GM19099 (cell line): ENCODE data around the gene AAMP.

Experiments
- POLR2A ChIP-seq: IDR thresholded peaks from 3 replicates; pipeline ENCODE4 v1.6.1; 2011; ENCODE audit warnings: low read depth; ENCODE audit not compliant: insufficient read length; ENCODE audit errors: extremely low read depth

The AAMP gene

GRCh38 chr2:218281449-218281848 is 11.5 kb upstream of the AAMP start:
- no peak for TF ChIP-seq POLR2A

- TF ChIP-seq POLR2A = no peak
Observed at GRCh38 chr2:218280260-218280870, 10.4 kb upstream of the AAMP start.

GRCh38 chr2:218278531-218279360 is 8.8 kb upstream of the AAMP start:
- TF ChIP-seq POLR2A = no peak

- no peak for TF ChIP-seq POLR2A
Observed at GRCh38 chr2:218277921-218278320, 8.0 kb upstream of the AAMP start.

GRCh38 chr2:218276986-218277755 is 7.2 kb upstream of the AAMP start:
- no peak for TF ChIP-seq POLR2A

GRCh38 chr2:218275371-218276072 is 5.6 kb upstream of the AAMP start:
- TF ChIP-seq POLR2A = no peak

- TF ChIP-seq POLR2A = no peak
Observed at GRCh38 chr2:218274586-218274985, 4.6 kb upstream of the AAMP start.

- TF ChIP-seq POLR2A = no peak
Observed at GRCh38 chr2:218273908-218274249, 3.9 kb upstream of the AAMP start.

GRCh38 chr2:218272531-218273212 is 2.7 kb upstream of the AAMP start:
- TF ChIP-seq POLR2A = no peak

- TF ChIP-seq POLR2A = no peak
Observed at GRCh38 chr2:218271865-218272530, 2.1 kb upstream of the AAMP start.

GRCh38 chr2:218271487-218271797 is 1.5 kb upstream of the AAMP start:
- no peak for TF ChIP-seq POLR2A

- no peak for TF ChIP-seq POLR2A
Observed at GRCh38 chr2:218270721-218271486, 967 bp upstream of the AAMP start.

- no peak for TF ChIP-seq POLR2A
Observed at GRCh38 chr2:218267259-218267658, 2.7 kb downstream of the AAMP start.

GRCh38 chr2:218266316-218266979 is 3.5 kb downstream of the AAMP start:
- no peak for TF ChIP-seq POLR2A

- no peak for TF ChIP-seq POLR2A
Observed at GRCh38 chr2:218265626-218266025, 4.3 kb downstream of the AAMP start.
